Non-pigmented ciliary epithelial cell (primary cell): ENCODE measurements around the gene KLF17.

Source experiments
- DNase-seq: peaks from one replicate; pipeline ENCODE4 v3.0.0-alpha.2; 2010; ENCODE audit warnings: low read depth

Gene KLF17

DNA sequence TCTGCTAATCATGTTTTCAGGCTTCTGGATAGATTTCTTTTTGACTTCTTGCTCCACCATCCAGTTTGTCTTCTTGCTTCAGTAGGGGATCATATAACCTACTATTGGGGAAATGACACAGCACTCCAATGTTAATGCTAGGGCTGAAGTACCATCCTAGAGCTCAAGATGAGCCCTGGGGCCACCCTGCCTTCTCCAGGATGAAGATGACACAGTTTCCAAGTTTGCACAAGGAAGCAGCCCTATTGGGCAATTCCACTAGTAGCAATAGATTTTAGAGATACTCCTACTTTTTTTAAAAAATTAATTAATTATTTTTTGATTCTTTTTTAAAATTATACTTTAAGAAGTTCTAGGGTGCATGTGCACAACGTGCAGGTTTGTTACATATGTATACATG, 34.1 kb downstream of the KLF17 start:
- DNase-seq = no peak

DNA sequence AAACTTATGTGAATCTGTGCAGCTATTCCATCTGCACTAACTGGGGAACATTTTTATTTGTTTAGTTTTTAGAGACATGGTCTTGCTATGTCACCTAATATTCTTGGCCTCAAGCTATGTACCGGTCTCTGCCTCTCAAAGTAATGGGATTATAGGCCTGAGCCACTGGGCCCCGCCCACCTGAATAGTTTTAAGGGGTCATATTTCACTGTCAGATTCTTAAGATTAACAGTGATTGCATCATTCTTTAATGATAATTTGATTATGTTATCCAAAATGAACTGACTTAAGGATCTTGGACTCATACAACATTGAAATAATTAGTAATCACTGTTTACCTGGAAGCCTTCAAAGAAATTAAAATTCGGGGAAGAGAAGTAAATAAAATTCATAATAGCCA, 35.4 kb downstream of the KLF17 start:
- no peak for DNase-seq

DNA sequence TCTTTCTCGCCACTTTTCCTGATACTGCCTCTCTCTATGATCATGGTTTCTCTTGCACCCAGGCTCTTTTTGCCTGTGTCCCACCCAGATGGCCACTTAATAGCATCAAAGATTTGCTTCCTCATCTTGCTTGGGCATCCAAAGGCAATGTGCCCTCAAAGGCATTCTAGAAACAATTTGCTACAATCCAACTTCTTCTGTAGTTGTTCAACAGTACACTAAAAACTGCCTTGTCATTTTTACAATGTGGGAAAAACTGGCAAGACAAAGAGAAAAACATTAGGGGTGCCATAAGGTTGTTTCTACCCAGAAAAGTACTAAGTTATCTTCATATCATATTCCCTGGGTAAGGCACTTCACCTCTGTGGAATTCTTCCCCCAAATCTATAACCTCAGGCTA, 39.3 kb downstream of the KLF17 start:
- DNase-seq = no peak

DNA sequence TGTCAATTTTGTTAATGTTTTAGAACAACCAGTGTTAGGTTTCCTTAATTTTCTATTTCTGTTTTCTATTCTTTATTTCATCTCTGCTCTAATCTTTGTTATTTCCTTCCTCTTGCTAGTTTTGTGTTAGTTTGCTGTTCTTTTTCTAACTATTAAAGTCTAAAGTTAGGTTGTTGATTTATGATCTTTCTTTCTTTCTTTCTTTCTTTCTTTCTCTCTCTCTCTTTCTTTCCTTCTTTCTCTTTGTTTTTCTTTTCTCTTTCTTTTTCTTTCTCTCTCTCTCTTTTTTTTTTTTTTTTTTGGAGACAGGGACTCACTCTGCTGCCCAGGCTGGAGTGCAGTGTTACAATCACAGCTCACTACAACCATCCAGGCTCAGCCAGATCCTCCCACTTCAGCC, 40.2 kb downstream of the KLF17 start:
- DNase-seq = no peak

DNA sequence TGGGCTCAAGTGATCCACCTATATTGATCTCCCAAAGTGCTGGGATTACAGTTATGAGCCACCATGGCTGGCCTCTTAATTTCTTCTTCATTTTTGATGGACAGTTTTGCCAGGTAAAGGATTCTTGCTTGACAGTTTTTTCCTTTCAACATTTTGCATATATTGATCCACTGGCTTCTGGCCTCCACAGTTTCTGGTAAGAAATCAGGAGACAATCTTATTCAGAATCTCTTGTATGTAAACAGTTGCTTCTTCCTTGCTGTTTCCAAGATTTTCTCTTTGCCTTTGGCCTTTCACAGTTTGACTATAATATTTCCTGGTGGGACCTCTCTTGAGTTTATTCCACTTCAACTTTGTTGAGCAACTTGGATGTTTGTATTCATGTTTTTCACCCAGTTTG, 42.9 kb downstream of the KLF17 start:
- no peak for DNase-seq

DNA sequence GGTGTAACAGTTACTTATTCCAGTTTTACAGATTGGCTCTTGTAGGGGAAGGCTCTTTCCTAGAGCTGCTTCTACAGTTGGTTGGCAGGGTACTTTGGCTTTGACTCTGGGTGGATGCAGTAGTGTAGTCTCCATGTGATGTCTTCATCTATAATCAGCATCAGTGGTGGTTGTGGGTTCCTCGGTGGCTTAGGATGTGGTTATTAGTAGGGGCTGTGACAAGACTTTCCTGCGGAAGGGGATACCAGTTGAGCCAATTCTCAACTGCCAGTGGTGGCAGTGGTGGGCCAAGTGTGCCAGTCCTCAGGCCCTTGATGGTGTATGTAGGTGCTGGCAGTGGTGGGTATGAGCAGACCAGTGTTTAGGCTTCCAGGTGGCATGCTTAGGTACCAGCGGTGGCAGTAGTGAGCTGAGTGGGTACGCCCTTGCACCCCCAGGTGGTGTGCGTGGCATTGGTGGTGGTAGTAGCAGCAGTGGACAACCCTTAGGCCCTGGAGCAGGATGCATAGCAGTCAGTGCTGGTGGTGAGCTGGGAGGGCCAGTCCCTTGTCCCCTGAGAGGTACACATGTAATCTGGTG, 50.0 kb downstream of the KLF17 start:
- no peak for DNase-seq

DNA sequence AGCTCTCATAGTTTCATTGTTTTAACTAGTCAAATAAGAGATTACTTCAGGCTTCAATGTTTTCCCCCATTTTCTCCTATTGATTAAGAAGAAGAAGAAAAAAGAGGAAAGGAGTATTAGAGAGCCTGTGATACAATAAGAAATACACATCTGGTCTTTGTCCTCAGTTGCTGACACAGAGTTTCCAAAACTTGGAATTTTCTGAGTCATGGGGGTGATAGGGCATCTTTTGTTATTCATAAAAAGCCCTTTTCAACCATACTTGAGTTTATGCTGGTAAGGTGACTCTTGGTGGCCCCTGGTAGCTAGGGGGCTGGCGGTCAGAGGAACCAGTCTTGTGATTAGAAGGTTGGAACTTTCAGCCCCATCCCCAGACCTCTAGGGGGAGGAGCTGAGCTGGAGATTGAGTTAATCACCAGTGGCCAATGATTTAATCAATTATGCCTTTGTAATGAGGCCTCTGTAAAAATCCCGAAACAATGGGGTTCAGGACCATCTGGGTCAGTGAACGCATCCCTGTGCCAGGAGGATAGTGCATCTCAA, 51.7 kb downstream of the KLF17 start:
- no peak for DNase-seq

DNA sequence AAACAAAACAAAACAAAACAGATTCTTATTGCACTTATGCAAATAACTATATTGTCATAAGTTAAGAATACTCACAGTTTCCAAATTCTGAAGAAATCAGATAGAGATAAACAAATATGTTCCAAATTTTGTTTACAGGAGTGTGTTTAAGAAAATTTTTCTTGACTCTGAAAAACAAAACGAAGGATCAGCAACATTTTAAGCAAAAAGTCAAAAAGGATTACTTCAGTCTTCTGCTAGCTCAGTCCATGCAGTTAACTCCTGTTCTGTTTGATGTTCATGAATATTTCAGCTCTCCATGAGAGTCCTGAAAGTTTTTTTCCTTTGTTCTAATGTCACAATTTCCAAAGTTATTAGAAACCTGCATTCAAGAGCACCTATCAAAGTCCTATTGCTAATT, 56.0 kb downstream of the KLF17 start:
- DNase-seq = no peak
